GM10266 (cell line): ENCODE results near the gene ENOX1.

Experiments used
- DNase-seq: peaks from one replicate; pipeline ENCODE4 v3.0.0; 2012; ENCODE audit errors: extremely low spot score
- CTCF ChIP-seq: IDR thresholded peaks from 2 replicates; pipeline ENCODE4 v1.5.1; 2012; ENCODE audit warnings: mild to moderate bottlenecking, low read depth; ENCODE audit not compliant: control insufficient read depth, insufficient read depth; ENCODE audit errors: missing control alignments

The ENOX1 gene

GRCh38 chr13:43265028-43265427 lies 521.7 kb downstream of the ENOX1 start:
- no peak for TF ChIP-seq CTCF
- DNase-seq, result no peak

DNA sequence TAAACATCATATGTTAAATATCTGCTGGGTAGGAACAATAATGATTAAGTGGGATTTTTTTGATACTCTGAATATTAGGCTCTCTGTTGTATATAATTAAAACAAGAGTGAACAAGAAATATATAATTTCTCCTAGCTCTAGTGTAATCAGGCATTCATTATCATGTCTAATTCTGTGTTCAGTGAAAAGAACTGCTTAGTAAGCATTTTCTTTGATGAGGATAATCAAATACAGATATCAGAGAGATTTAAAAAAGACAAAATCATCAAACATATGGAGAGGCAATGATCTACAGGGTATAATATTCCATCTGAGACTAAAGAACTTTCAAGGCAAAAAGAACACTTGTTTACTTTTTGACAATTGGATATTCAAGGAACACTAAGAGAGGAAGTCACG lies 522.3 kb downstream of the ENOX1 start:
- no peak for DNase-seq
- TF ChIP-seq CTCF, result no peak

DNA sequence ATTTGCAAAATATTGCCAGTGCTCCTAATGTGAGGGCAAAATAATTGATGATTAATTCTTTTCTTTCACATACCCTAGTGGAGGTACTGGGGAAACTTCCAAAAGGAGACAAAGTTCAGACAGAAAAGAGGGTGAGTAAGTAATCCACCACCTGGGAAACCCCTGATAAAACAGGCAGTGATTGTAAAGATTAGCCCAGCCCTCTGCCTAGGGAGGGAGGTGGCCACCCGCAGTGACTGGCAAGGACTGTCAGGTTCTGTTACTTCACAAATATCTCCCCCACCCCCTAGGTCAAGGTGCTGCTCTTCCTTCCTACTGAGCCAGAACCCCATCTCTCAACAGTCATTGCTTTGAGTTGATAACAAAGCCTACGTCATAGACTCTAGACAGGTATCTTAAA lies 523.7 kb downstream of the ENOX1 start:
- no peak for DNase-seq
- no peak for TF ChIP-seq CTCF

DNA sequence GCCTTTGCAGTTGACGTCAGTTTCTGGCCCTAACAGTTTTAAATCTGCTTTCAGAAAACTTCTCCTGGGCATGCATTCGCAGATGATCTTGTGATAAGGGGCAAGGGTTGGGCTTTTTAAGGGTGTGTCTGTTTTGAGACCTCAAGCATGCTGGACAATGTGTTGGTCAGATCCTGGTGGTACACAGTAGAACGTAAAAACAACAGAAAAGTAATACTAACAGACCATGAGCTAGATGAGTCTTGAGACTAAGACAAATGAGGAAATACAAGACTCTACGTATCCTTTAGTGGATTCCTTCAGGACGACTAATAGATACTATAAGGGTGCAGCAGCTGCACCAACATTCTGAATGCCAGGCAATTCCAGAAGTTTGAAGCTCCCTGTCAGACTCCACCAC lies 525.8 kb downstream of the ENOX1 start:
- TF ChIP-seq CTCF, result no peak
- no peak for DNase-seq

DNA sequence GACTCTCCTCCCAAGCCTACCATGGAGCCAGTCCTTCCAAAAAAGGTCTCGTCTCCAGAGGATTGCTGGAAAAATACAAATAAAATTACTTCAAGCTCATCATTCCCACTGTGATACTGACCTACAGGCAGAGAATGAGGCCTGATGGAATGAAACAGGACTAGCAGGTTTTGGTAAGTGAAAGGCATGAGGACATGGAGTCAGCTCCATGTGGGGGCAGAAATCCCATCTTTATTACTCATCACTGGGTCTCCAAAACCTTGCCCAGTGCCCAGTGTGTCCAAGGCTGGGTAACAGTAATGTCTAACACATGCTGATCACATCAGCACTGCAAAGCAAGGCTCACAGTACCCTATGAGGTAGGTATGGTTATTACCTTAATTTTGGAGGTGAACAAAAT lies 528.0 kb downstream of the ENOX1 start:
- DNase-seq, result no peak
- TF ChIP-seq CTCF, result no peak

DNA sequence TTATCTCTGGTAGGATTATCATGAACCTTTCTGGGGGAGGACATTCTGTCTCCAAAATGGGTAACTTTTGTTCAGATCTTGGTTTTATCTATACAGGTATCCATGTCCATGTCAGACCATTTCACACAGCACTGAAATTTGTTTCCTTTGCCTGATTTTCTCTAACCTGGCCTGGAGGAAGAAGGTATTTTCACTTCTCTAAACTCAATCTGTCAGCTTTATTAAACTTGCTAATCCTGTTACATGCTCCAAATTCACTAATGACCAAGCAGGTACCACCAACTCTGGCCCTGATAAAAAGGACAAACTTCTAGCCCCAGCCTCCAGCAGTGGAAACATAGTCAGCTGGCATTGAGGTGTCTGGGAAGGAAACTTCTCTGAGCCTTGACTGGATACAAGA lies 529.0 kb downstream of the ENOX1 start:
- TF ChIP-seq CTCF, result no peak
- no peak for DNase-seq

DNA sequence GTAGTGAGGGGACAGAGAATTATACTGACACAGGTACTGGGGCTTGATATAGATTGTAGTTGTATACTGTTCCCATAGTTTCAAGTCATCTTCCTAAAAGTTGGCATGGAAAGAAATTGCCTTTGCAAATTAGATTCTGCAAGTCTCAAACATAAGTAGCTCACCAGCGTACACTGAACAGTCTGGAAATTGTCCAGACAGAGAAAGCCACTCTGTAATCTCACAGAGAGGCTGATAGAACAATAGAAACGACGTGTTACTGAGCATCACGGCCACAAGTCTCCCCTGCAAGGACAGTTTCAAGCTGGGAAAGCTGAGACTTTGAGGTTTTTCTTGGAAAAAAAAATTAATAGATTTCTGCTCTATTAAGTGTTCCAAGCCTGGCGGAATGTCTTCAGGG lies 534.8 kb downstream of the ENOX1 start:
- no peak for TF ChIP-seq CTCF
- no peak for DNase-seq

DNA sequence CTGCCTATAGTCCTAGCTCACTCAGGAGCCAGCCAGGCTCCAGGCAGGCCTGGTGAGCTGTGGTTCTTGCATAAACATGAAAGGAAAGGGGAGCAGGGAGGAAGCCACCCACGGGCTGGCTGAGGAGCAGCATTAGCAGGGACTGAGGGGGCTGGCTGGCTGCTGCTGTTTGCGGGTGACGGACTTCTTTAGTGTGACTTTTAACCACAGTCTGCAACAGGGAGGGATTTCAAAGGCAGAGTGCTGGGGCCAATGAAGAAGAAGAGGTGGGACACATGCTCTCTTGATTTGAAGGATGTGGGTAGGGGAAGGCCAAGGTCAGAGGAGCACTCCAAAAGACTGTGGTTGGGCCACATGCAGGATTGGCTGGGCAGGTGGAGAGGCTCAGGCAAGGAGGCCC lies 540.4 kb downstream of the ENOX1 start:
- no peak for DNase-seq
- TF ChIP-seq CTCF, result no peak
